K562 (cell line): Measurements from ENCODE around the gene ARID5B. TPM values are rescaled to one million over a fixed set of nuclear protein-coding genes. Genes with fewer than 3 reads are reported as not detected.

ENCODE experiments used
- ATAC-seq: fragments of 200-7000 bp; cut with Tn5 transposase; 3 replicates; pipeline ENCODE4 v1.9.1; 2020; ENCODE audit warnings: moderate library complexity
- BruUV-seq: library from RNA; stranded (reverse); fragments of 400-500 nt; replicated peaks from 2 replicates; lab custom pipeline; 2021; lab: Mats Ljungman, UMichigan
- CTCF ChIA-PET: fragments of 300-600 bp; formaldehyde crosslinking; extraction: SDS; loops from one replicate; lab custom pipeline; 2021; ENCODE audit warnings: low intra/inter-chr PET ratio; lab: Yijun Ruan, JAX
- POLR2A ChIA-PET: fragments of 300-600, 350-650 bp; sonication (Branson Sonifier 250); formaldehyde crosslinking; extraction: SDS; loops from one replicate; lab custom pipeline; 2021; ENCODE audit warnings: antibody characterized with exemption, inconsistent platforms; lab: Yijun Ruan, JAX
- DNase-seq, 4 experiments: peaks; one replicate each; pipeline versions ENCODE4 v3.0.0 to v3.0.0-alpha.2; 2011 to 2018; ENCODE audit warnings: low spot score in 3 of 4, mixed read lengths in 3 of 4; ENCODE audit errors: extremely low read depth in 1 of 4
- FAIRE-seq: peaks from 2 replicates; lab custom pipeline; 2011; peaks lifted over from hg19 to GRCh38; lab: Jason Lieb, UNC
- H2AFZ ChIP-seq: 2 replicates; pipeline ENCODE4 v1.6.0; 2011; ENCODE audit warnings: low read depth, low read length, control low read depth, inconsistent platforms
- H3K27ac ChIP-seq: fragments of 200-600 bp; 3 replicates; pipeline ENCODE4 v1.8.0; 2011; ENCODE audit warnings: low read depth, mild to moderate bottlenecking, control low read depth, inconsistent platforms, low read length, moderate library complexity, mixed read lengths; ENCODE audit errors: extremely low read depth
- H3K27me3 ChIP-seq, 2 experiments: fragments of 300-600 bp in 1 of 2; 2 replicates in 1 of 2; 3 replicates in 1 of 2; pipeline versions ENCODE4 v1.6.0 to v1.8.0; 2011; ENCODE audit warnings: inconsistent platforms in 2 of 2, low read length in 2 of 2, mild to moderate bottlenecking in 1 of 2, mixed read lengths in 1 of 2, moderate library complexity in 1 of 2; ENCODE audit not compliant: control insufficient read depth in 2 of 2, insufficient read depth in 2 of 2
- H3K36me3 ChIP-seq: fragments of 300-600 bp; 3 replicates; pipeline ENCODE4 v1.8.0; 2011; ENCODE audit warnings: mild to moderate bottlenecking, low read length, inconsistent platforms; ENCODE audit not compliant: control insufficient read depth, insufficient read depth
- H3K4me1 ChIP-seq, 2 experiments: fragments of 200-600 bp in 1 of 2; replicated peaks in 1 of 2; 2 replicates in 1 of 2; 3 replicates in 1 of 2; pipeline versions ENCODE4 v1.5.1 to v1.8.0; 2011; ENCODE audit warnings: inconsistent platforms in 2 of 2, low read length in 2 of 2, mild to moderate bottlenecking in 1 of 2, mixed read lengths in 1 of 2, moderate library complexity in 1 of 2; ENCODE audit not compliant: control insufficient read depth in 2 of 2, insufficient read depth in 2 of 2
- H3K4me2 ChIP-seq: 2 replicates; pipeline ENCODE4 v1.6.1; 2011; ENCODE audit warnings: low read length, control low read depth, inconsistent platforms, mixed read lengths; ENCODE audit not compliant: insufficient read depth
- H3K4me3 ChIP-seq: fragments of 200-600 bp; sonication (generic), shearing (Covaris generic); 2 replicates; pipeline ENCODE4 v1.5.1; 2016; ENCODE audit warnings: control low read depth, inconsistent platforms
- H3K79me2 ChIP-seq: fragments of 200-600 bp; 3 replicates; pipeline ENCODE4 v1.8.0; 2011; ENCODE audit warnings: low read length, inconsistent platforms; ENCODE audit not compliant: control insufficient read depth, insufficient read depth
- H3K9ac ChIP-seq, 2 experiments: 2 replicates each; pipeline versions ENCODE4 v1.6.0 to v1.6.1; 2011; ENCODE audit warnings: low read depth in 2 of 2, low read length in 2 of 2, control low read depth in 1 of 2, inconsistent platforms in 1 of 2, mild to moderate bottlenecking in 1 of 2, mixed read lengths in 1 of 2; ENCODE audit not compliant: insufficient read depth in 1 of 2
- H3K9me1 ChIP-seq: one replicate; pipeline ENCODE4 v1.6.0; 2011; ENCODE audit warnings: inconsistent platforms, mild to moderate bottlenecking, low read length, moderate library complexity; ENCODE audit not compliant: control insufficient read depth, insufficient read depth
- H3K9me3 ChIP-seq: replicated peaks from 2 replicates; pipeline ENCODE4 v1.5.1; 2011; ENCODE audit warnings: low read depth, low read length, inconsistent platforms; ENCODE audit not compliant: control insufficient read depth, insufficient read depth
- H4K20me1 ChIP-seq: replicated peaks from 2 replicates; pipeline ENCODE4 v1.6.1; 2011; ENCODE audit warnings: low read length, inconsistent platforms, mixed read lengths; ENCODE audit not compliant: control insufficient read depth, insufficient read depth
- BCL6 ChIP-seq: fragments of 250-450 bp; sonication (Bioruptor Pico); IDR thresholded peaks from 2 replicates; pipeline ENCODE4 v1.4.0; 2020
- BRF1 ChIP-seq: IDR thresholded peaks from 3 replicates; pipeline ENCODE4 v1.6.1; 2011; ENCODE audit warnings: borderline replicate concordance, mild to moderate bottlenecking; ENCODE audit not compliant: insufficient read length; ENCODE audit errors: extremely low read depth
- C11orf30 ChIP-seq: fragments of 450-650 bp; IDR thresholded peaks from 2 replicates; pipeline ENCODE4 v1.6.1; 2016; ENCODE audit warnings: low read depth, mild to moderate bottlenecking
- DIDO1 ChIP-seq: fragments of 450-650 bp; IDR thresholded peaks from 2 replicates; pipeline ENCODE4 v1.6.1; 2016; ENCODE audit warnings: low read depth, missing biosample characterization, missing genetic modification characterization
- FOXP4 ChIP-seq: sonication (generic); formaldehyde crosslinking; IDR thresholded peaks from 2 replicates; pipeline ENCODE4 v1.8.0; 2022; ENCODE audit warnings: mild to moderate bottlenecking, missing genetic modification reagents, borderline replicate concordance
- GABPA ChIP-seq: fragments of 200-800 bp; sonication (Bioruptor generic); conservative IDR thresholded peaks from 2 replicates; pipeline ENCODE4 v1.6.1; 2016; ENCODE audit warnings: low read depth, missing genetic modification characterization, missing compliant biosample characterization
- HEY1 ChIP-seq: fragments of 250-450 bp; sonication (Bioruptor Pico); IDR thresholded peaks from 2 replicates; pipeline ENCODE4 v1.5.0; 2020; ENCODE audit warnings: mild to moderate bottlenecking, moderate library complexity, borderline replicate concordance
- KLF1 ChIP-seq: fragments of 450-650 bp; IDR thresholded peaks from 2 replicates; pipeline ENCODE4 v1.6.1; 2016; ENCODE audit warnings: missing genetic modification characterization, missing compliant biosample characterization
- MAFG ChIP-seq: fragments of 450-650 bp; conservative IDR thresholded peaks from 2 replicates; pipeline ENCODE4 v1.6.1; 2016; ENCODE audit warnings: missing genetic modification characterization, missing compliant biosample characterization
- MEF2A ChIP-seq: IDR thresholded peaks from 2 replicates; pipeline ENCODE4 v1.6.1; 2011; ENCODE audit warnings: low read depth, mild to moderate bottlenecking, low read length, moderate library complexity; ENCODE audit not compliant: control insufficient read depth
- NR2F6 ChIP-seq: fragments of 450-650 bp; formaldehyde crosslinking; IDR thresholded peaks from 2 replicates; pipeline ENCODE4 v1.4.0; 2020; ENCODE audit warnings: mild to moderate bottlenecking
- PCBP2 ChIP-seq: fragments of 200-400 bp; formaldehyde crosslinking; IDR thresholded peaks from 2 replicates; pipeline ENCODE4 v1.6.1; 2018; ENCODE audit warnings: low read length, low read depth, mild to moderate bottlenecking, moderate library complexity; ENCODE audit not compliant: poor library complexity, severe bottlenecking
- PHTF2 ChIP-seq: fragments of 250-450 bp; sonication (Bioruptor Pico); IDR thresholded peaks from 2 replicates; pipeline ENCODE4 v1.5.0; 2021; ENCODE audit warnings: mild to moderate bottlenecking
- SETDB1 ChIP-seq: IDR thresholded peaks from one replicate; pipeline ENCODE4 v1.6.1; 2012; ENCODE audit warnings: low read length, control low read depth, inconsistent platforms
- ZNF197 ChIP-seq: fragments of 200-800 bp; sonication (Bioruptor generic); IDR thresholded peaks from 2 replicates; pipeline ENCODE4 v1.6.1; 2016; ENCODE audit warnings: low read depth, missing genetic modification characterization, missing compliant biosample characterization
- WGBS: fragments of 100-300 bp; shearing (Covaris generic); methylation state at CpG from one replicate; pipeline ENCODE4 v1.1.6; 2016; ENCODE audit warnings: low coverage, mixed read lengths; ENCODE audit not compliant: insufficient coverage; ENCODE audit errors: missing lambda C conversion rate; 5-methylcytosine and 5-hydroxymethylcytosine counted together
- in situ Hi-C: fragments of 300-500 bp; cut with MboI; formaldehyde crosslinking; loops from 4 replicates; pipeline ENCODE4 v1.15.0; 2018; ENCODE audit warnings: inconsistent platforms, mixed read lengths
- intact Hi-C: fragments of 100-400 bp; cut with micrococcal nuclease; formaldehyde crosslinking; loops from 2 replicates; pipeline ENCODE4 v1.14.2; 2022
- polyA plus RNA-seq, 8 experiments: library from polyadenylated mRNA; depleted of rRNA in 4 of 8; stranded (reverse) in 5 of 8; unstranded in 3 of 8; fragments of >200 nt; fragmentation: Nextera tagmentation in 2 of 8; fragmentation: Illumina TruSeq in 1 of 8; extraction: Ambion mirVana in 2 of 8; extraction: Trizol in 1 of 8; gene quantifications; 2 replicates each; pipeline versions ENCODE4 v1.2.1 to v1.2.3, GENCODE V29; 2011 to 2014; ENCODE audit warnings: inconsistent platforms in 1 of 8, missing spikeins in 1 of 8
- total RNA-seq, 7 experiments: library from RNA; depleted of rRNA in 6 of 7; stranded (reverse); fragments of >200 nt in 6 of 7; fragmentation: Illumina TruSeq in 2 of 7; extraction: Trizol in 2 of 7; gene quantifications; 2 replicates each; pipeline versions ENCODE4 v1.2.1 to v1.2.3, GENCODE V29; 2011 to 2021; ENCODE audit warnings: low replicate concordance in 1 of 7

The ARID5B gene
- total and polyA plus RNA-seq, 9 of the 15 experiments (the other 6 are each of a cell fraction or from before 2014, with no cell fraction given): 0.48 to 1.6 (median 0.80) TPM

- no peak for TF ChIP-seq GABPA (tag)
- TF ChIP-seq PHTF2 (CRISPR knock-in tag): no peak
Measured at GRCh38 chr10:62075414-62075813, 173.9 kb downstream of the ARID5B start (continued).

- Histone ChIP-seq H3K36me3 (no peaks in the 10 kb centered on the region), H3K4me3 (no peak overlapping the region), H2AFZ (no peak overlapping the region), H3K27ac (no peak overlapping the region), H3K9me3 (no peaks in the 10 kb centered on the region), H3K4me2 (no peak overlapping the region), H4K20me1 (no peaks in the 10 kb centered on the region)
- no peak for ATAC-seq
- no TSS peak for BruUV-seq
- WGBS: 25% methylated on average over 8 of the region's 8 CpGs
- TF ChIP-seq BCL6 (CRISPR knock-in tag) (no peak), NR2F6 (CRISPR knock-in tag) (no peak), BRF1 (no peak), PCBP2 (no peak), MEF2A (no peak), KLF1 (tag) (no peak), ZNF197 (CRISPR knock-in tag) (no peak), C11orf30 (no peak), MAFG (tag) (no peak), HEY1 (CRISPR knock-in tag) (no peak), DIDO1 (tag) (no peak), FOXP4 (CRISPR knock-in tag) (no peak), SETDB1 (no peak)
- TF ChIP-seq, all 486 proteins: peak for 0
- no peaks in the 10 kb centered on the region; a peak in 2 of 5 replicates for H3K27me3 ChIP-seq
- no peaks in the 10 kb centered on the region for H3K79me2 ChIP-seq
- H3K9ac ChIP-seq: no peak overlapping the region
- CTCF ChIA-PET: no interaction called here
- DNase-seq (no peak), FAIRE-seq (no peak)
- no peaks in the 10 kb centered on the region for H3K4me1 ChIP-seq
- in situ Hi-C loops: no loop called here
- intact Hi-C loops: no loop called here
- no peaks in the 10 kb centered on the region for H3K9me1 ChIP-seq
- POLR2A ChIA-PET: interaction anchor here (1.5 kb wide), 1 partner anchor 19 kb away, joined by 4 read pairs; no protein-coding TSS in a partner anchor
Measured at GRCh38 chr10:62075912-62076311, 174.4 kb downstream of the ARID5B start.
